Glomerular endothelial cell (primary cell): ENCODE measurements around the gene LY86. TPM values are rescaled to one million over a fixed set of nuclear protein-coding genes. Genes with fewer than 3 reads are reported as not detected.
"Not testable (repeated sequence)": the region's sequence is repeated elsewhere in the genome, so short reads cannot be mapped to it uniquely, and the experiment has no call there.

Experiments
- DNase-seq: peaks from one replicate; pipeline ENCODE4 v3.0.0-alpha.2; 2011; ENCODE audit warnings: low read depth, low spot score; ENCODE audit errors: extremely low read depth
- total RNA-seq: library from RNA; depleted of rRNA; stranded (reverse); fragments of >200 nt; gene quantifications from 2 replicates; pipeline ENCODE4 v1.2.3, GENCODE V29; 2015

The LY86 gene
- total RNA-seq, 1 donor from 2014 or later = not detected

DNA sequence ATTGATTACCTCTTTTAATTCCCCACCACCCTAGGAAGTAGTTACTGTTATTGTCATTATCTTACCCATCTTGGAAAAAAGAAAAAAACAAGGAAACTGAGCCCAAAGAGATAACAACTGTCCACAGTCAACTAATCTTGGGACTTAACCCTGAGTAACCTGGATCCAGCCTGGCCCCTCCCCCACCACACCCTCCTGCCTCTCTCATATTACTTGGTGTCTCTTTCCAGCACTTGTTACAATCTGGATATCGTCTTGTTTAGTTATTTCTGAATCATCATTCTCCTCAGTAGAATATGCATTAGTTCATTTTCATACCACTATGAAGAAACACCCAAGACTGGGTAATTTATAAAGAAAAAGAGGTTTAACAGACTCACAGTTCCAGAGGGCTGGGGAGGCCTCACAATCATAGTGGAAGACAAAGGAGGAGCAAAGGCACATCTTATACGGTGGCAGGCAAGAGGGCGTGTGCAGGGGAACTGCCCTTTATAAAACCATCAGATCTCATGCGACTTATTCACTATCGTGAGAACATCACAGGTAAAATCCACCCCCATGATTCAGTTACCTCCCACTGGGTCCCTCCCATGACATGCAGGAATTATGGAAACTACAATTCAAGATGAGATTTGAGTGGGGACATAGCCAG lies 60.3 kb downstream of the LY86 start:
- no peak for DNase-seq

DNA sequence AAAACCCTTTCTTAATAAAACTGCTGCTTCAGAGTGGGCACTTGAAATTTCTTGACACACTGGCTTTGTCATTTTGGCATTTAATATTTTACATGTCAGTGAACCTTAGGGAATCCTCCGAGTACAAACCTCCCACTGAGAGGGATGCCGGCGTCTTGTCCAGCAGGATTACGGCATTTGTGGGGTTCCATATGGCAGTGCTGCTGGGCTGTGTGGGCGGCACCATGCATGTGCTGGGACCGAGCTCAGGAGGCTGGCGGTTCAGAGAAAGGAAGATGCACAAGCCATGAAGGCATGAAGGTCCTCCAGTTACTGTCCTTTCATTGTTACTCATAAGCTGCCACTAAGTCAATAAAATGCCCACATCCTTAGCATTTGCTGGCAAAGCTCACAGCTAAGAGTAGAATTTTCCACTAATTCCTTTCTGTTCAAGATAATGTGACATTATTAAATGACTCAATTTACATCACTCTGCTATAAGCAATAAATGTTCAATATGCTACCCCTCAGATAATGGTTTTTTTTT lies 61.4 kb downstream of the LY86 start:
- DNase-seq = no peak

DNA sequence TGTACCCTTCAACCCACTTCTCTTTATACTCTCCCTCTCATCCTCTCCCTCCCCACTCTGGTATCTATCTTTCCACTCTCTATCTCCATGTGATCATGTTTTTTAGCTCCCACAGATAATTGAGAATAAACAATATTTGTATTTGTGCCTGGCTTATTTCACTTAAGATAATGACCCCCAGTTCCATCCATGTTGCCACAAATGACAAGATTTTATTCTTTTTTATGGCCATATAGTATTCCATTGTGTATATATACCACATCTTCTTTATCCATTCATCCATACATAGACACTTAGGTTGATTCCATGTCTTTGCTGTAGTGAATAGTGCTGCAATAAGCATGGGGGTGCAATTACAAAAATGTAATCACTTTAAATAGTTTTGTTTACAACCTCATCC lies 62.3 kb downstream of the LY86 start:
- no peak for DNase-seq

DNA sequence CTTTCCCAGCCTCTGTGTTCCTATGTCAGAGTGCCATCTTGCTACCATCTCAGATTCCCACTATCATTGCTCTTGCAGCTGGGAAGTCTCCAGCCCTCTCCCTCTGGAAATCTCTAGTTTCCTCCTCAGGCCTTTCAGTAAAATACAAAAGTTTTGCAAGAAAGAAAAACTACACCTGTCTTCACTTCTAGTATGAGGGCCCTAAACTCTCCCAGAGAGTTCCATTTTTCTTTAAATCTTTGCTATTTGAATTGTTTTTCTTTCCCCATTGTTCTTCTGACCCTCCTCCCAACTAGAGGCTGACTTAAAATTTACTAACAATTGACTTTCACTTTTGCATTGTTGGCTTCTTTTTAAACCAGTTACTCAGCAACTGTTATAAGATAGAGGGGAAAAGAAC lies 62.8 kb downstream of the LY86 start:
- DNase-seq = no peak

DNA sequence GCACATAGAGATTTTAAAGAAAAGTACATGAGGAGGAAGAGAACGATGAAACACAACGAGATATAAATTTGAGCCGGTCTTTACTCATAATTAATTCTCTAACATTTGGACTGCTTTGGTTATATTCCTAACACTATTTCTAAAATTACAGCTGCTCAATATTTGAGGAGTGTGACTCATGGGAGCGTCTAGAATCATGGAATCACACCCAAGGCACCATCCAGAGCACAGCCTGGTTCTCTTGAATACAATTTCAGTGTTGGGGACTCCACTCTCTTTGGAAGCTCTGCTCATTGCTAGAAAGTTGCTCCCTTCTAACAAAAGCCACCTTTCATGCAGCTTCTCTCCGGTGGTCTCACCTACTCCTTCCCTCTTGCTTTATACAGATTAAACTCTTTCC lies 64.4 kb downstream of the LY86 start:
- DNase-seq = no peak

- no peak for DNase-seq
Observed at GRCh38 chr6:6654599-6655575, 66.4 kb downstream of the LY86 start.

DNA sequence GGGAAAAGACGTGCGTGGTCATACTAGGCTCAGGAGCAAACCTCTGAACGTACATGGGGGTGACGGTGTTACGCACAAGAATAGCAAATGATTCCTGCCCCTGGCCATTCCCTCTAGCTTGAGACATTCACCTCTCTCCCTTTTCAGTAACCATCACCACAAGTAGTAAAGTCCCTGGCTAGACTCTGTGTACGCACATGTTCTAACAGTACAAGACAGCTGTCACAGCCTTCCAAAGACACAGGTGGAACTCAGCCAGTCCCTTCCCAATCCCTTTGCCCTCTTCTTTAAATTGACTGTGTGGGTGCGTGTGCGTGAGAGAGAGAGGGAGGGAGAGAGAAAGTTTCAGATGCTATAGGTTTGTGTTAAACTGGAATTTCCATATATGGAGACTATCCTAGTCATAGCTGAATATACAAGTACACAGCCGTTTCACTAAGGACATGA lies 67.3 kb downstream of the LY86 start:
- no peak for DNase-seq

DNA sequence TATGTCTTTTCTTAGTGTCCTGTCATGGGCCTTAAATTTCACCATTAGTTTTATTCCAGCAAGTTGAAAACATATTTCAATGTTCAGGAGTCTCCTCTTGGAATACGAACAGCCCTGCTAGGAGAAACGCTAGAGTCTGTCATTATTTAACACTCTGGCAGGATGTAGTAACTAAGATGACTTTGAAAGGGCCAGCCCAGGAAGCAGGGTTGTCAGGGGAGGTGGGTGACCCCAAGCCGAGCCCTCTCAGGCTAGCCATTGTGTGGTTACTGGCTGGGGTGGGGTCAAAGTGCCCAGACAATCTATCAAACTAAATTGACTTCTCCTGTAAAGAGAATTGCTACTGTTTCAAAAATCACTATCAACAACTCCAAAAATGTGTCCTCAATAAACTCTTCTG lies 67.8 kb downstream of the LY86 start:
- DNase-seq = no peak

DNA sequence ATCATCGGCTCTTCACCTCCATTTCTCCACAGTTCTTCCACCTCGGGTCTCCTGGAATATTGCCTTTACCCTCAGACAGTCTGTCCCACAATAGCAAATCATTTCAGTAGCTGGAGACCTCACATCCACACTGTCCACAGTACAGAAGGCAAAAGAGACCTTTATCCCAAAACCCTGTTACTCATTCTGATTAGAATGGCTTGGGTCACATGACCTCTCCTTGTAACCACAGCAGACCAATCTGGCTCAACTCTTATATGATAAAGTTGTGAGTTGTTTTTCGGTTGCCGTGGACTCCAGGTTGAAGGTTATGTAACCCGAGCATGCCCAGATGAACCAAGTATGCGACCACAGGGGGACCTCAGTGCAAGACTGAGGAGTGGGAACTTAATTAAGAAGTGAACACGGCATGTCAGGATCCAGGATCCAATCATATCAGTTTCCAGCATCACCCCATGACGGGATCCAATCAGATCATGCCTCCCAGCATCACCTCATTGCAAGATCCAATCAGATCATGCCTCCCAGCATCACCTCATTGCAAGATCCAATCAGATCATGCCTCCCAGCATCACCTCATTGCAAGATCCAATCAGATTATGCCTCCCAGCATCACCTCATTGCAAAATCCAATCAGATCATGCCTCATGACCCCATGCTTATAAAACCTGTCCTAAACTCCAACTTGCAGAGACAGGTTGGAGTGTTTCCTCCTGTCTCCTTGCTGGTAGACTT lies 68.7 kb downstream of the LY86 start:
- DNase-seq = no peak

- no peak for DNase-seq
Observed at GRCh38 chr6:6657820-6658217, 69.3 kb downstream of the LY86 start.

- DNase-seq = no peak
Observed at GRCh38 chr6:6659600-6660327, 71.2 kb downstream of the LY86 start.

GRCh38 chr6:6660339-6661045 lies 72.0 kb downstream of the LY86 start:
- DNase-seq = no peak

GRCh38 chr6:6661191-6661590 lies 72.7 kb downstream of the LY86 start:
- DNase-seq = no peak

DNA sequence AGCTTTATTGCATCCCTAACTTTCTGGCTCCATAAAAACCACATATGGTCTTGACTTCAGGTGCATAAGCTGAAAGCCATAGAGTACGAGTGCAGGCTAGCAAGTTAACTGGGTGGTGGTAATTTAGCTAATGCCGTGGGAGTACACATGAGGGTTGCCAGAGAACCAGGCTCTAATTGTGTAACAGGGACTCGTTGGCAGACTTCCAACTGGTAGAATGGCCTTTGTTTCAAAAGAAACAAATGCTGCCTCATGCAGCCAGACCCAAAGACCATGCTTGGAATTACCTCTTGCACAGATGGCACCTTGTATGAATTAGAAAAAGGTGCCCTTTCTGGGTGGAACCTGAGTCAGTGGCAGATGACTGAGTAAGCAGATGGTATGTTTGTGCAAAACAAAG lies 73.2 kb downstream of the LY86 start:
- no peak for DNase-seq

DNA sequence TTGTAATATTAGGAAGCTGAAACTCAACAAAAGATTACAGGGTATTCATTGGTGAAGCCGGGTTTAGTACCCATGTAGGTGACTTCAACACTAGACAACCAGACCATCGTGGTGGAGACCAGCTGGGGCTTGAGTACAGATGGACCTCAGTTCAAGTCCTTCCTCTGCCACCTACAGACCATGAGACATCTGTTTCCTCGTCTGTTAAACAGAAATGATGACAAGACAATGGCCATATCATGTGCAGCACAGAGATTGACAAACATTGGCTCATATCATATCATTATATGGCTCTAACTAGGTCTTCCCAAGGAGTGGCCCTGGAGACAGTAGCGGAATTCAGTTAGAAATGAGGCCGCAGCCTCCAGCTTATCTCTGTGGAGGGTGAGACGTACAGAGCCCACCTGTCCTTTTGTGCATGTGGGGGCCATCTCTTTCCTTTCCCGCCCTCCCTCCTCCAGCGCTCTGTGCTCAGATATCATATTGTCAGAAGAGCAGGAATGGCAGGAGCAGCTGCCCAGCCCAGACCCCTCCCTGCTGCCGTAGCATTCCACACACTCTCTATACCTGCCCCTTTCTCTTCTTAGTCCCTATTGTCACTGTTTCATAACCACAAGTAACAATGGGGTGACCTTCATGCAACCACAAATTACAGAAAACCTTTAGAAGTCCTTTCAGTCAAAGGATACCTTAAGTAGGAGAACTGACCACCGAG lies 75.1 kb downstream of the LY86 start:
- DNase-seq = no peak

DNA sequence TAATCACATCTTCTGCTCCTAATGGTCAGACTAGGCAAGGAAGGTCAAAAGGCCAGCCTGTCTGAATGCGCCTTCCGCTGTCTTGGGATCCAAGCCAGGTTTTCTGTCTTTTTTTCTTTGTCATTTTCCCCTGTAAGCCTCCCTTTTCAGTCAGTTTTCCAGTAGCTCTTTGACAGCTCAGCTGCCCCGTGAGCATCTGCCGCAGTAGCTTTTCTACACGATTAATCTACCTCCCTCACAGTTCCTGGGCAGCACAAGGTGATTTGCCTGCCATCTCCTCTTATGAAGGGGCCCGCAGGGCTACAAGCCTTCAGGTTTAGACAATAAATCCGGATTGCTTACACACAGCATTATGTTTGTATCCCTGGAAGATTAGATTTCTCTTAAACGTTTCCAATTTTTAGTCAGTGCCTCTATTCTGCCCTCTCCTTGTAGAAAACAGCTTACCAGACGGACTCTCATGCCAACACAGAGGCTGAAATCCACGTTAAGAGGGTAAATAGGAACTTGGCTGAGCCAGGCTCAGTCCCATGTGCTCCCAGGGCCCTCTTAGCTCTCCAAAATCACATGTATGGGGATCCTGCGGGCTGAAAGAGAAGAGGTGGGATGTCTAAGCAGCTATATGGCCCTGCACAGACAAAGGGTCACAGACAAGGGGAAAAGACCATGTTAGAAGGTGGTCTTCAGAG lies 77.2 kb downstream of the LY86 start:
- no peak for DNase-seq

DNA sequence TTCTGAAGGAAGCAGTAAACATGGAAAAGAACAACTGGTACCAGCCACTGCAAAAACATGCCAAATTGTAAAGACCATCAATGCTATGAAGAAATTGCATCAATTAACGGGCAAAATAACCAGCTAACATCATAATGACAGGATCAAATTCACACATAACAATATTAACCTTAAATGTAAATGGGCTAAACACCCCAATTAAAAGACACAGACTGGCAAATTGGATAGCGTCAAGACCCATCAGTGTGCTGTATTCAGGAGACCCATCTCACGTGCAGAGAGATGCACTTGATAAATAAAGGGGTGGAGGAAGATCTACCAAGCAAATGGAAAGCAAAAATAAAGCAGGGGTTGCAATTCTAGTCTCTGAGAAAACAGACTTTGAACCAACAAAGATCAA lies 81.6 kb downstream of the LY86 start:
- DNase-seq = not testable (repeated sequence)

DNA sequence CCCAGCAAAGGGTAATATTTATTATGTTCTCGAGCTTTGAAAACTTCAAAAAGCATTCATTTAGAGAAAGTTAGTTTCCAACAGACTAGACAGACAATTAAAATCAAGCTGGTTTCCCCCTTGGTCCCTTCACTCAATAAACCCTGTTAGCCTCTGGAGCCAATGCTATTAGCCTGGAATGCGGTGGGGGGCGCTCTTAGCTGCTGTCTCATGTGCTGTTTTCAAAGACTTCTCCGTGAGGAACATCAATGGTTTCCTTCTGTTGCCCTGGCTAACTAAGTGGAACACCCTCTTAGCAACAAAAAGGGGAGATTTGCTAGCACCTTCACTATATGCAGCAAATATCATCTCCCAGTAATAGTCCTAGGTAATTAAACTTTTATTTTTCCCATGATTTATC lies 86.4 kb downstream of the LY86 start:
- DNase-seq = no peak
